Calu3 (cell line): ENCODE data around the gene SIL1. TPM values are rescaled to one million over a fixed set of nuclear protein-coding genes. Genes with fewer than 3 reads are reported as not detected.

Source experiments
- BruUV-seq: library from RNA; stranded (reverse); fragments of 400-500 nt; replicated peaks from 2 replicates; lab custom pipeline; 2021; lab: Mats Ljungman, UMichigan
- CTCF ChIA-PET: fragments of 300-600 bp; sonication (Branson Sonifier 250); formaldehyde crosslinking; loops from one replicate; lab custom pipeline; 2022; ENCODE audit warnings: antibody characterized with exemption; lab: Charles Lee
- DNase-seq: peaks from one replicate; pipeline ENCODE4 v3.0.0; 2022
- H3K27ac Mint-ChIP-seq: one replicate; pipeline ENCODE4 v1.8.0; 2022; ENCODE audit warnings: mixed read lengths; ENCODE audit not compliant: unreplicated experiment
- H3K27me3 Mint-ChIP-seq: one replicate; pipeline ENCODE4 v1.8.0; 2022; ENCODE audit warnings: mixed read lengths; ENCODE audit not compliant: unreplicated experiment
- H3K36me3 Mint-ChIP-seq: one replicate; pipeline ENCODE4 v1.8.0; 2022; ENCODE audit warnings: mild to moderate bottlenecking, moderate library complexity, mixed read lengths; ENCODE audit not compliant: insufficient read depth, unreplicated experiment
- H3K4me1 Mint-ChIP-seq: one replicate; pipeline ENCODE4 v1.8.0; 2022; ENCODE audit warnings: mild to moderate bottlenecking, low read depth, mixed read lengths; ENCODE audit not compliant: unreplicated experiment
- H3K4me3 Mint-ChIP-seq: one replicate; pipeline ENCODE4 v1.8.0; 2022; ENCODE audit warnings: mild to moderate bottlenecking, low read depth, moderate library complexity, mixed read lengths; ENCODE audit not compliant: unreplicated experiment
- H3K9me3 Mint-ChIP-seq: one replicate; pipeline ENCODE4 v1.8.0; 2022; ENCODE audit warnings: low read depth, mixed read lengths; ENCODE audit not compliant: unreplicated experiment
- intact Hi-C: fragments of 100-400 bp; cut with micrococcal nuclease; formaldehyde crosslinking; loops from one replicate; pipeline ENCODE4 v1.10.0; 2022; ENCODE audit not compliant: unreplicated experiment
- total RNA-seq: library from RNA; stranded (reverse); gene quantifications from 2 replicates; pipeline ENCODE4 v1.2.3, GENCODE V29; 2022
- TF ChIP-seq, protein P1 (sequence below): fragments of 200-600 bp; IDR thresholded peaks from one replicate; pipeline ENCODE4 v1.8.0; 2022; ENCODE audit warnings: antibody characterized with exemption; ENCODE audit not compliant: unreplicated experiment

SIL1 gene
- total RNA-seq, 1 experiment from 2014 or later, result 45.8 TPM

DNA sequence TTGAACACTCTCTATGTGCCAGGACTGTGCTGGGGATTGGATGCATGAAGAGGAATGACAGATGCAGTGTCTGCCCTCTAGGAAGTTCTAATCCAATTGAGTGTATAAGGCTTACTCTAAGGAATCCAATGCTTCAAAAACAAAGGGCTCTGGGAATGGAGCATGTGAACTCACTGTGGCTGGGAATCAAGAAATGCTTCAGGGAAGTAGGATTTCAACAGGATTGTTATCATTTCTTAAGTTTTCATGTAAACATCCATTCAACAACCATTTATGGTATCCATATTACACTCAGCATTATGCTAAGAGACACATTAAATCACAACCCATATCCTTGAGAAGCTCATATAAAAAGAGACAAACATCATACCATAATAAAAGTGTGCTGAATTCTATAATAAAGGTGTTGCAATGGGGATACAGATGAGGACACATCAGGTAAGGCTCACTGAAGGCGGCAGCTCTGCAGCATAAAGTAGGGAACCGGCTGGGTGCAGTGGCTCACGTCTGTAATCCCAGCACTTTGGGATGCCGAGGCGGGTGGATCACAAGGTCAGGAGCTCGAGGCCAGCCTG lies 11.3 kb downstream of the SIL1 start:
- Mint-ChIP-seq H3K27ac (no peak overlapping the region), H3K4me1 (peaks cover 10% of the 10 kb centered on the region), H3K36me3 (peaks cover 4% of the 10 kb centered on the region), H3K27me3 (no peaks in the 10 kb centered on the region), H3K9me3 (no peaks in the 10 kb centered on the region), H3K4me3 (no peak overlapping the region)
- BruUV-seq, result no TSS peak
- CTCF ChIA-PET, result no interaction called here
- intact Hi-C loops, result no loop called here
- DNase-seq, result no peak
- TF ChIP-seq, protein P1, sequence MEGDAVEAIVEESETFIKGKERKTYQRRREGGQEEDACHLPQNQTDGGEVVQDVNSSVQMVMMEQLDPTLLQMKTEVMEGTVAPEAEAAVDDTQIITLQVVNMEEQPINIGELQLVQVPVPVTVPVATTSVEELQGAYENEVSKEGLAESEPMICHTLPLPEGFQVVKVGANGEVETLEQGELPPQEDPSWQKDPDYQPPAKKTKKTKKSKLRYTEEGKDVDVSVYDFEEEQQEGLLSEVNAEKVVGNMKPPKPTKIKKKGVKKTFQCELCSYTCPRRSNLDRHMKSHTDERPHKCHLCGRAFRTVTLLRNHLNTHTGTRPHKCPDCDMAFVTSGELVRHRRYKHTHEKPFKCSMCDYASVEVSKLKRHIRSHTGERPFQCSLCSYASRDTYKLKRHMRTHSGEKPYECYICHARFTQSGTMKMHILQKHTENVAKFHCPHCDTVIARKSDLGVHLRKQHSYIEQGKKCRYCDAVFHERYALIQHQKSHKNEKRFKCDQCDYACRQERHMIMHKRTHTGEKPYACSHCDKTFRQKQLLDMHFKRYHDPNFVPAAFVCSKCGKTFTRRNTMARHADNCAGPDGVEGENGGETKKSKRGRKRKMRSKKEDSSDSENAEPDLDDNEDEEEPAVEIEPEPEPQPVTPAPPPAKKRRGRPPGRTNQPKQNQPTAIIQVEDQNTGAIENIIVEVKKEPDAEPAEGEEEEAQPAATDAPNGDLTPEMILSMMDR, result no peak

DNA sequence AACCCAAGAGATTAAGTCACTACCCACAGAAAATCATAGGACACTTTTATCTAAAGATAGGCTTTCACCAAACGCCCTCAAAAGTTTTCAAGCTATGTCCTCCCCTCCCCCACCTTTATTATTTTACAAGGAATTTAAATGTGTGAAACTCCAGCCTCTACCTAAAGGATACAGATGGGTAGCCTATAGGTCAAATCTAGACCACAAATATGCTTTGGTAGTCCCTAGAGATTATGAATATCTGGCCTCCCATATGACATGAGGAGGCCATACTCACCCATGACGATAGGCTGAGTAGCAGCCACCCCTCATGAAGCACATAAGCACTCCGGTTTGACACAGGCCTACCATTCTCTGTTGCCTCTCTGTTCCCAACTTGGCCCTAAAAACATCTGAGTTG lies 11.9 kb downstream of the SIL1 start:
- intact Hi-C loops, result no loop called here
- TF ChIP-seq, protein P1, result no peak
- H3K4me3 Mint-ChIP-seq, result no peak overlapping the region
- no TSS peak for BruUV-seq
- H3K27ac Mint-ChIP-seq, result no peak overlapping the region
- CTCF ChIA-PET, result no interaction called here
- no peak for DNase-seq
- H3K36me3 Mint-ChIP-seq, result no peaks in the 10 kb centered on the region
- no peaks in the 10 kb centered on the region for H3K27me3 Mint-ChIP-seq
- no peaks in the 10 kb centered on the region for H3K9me3 Mint-ChIP-seq
- peaks cover 15% of the 10 kb centered on the region for H3K4me1 Mint-ChIP-seq

DNA sequence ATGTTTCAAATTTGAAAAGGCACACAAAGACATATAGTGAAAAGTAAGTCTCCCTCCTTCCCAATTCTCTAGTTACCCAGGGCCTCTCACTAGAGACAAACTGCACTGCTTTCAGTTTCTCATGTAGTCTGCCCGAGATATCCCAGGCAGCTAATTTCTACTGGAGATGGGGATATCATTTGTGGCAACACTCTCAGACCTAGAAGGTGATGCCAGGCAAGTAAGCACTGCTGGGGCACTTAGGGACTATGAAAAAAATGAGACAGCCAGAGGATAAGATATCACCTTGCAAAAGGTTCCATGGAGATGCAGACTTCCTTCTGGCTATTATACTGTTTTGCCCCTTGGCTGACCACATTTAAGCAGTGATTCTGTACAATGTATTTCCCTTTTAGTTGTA lies 12.6 kb downstream of the SIL1 start:
- DNase-seq, result no peak
- TF ChIP-seq, protein P1, result no peak
- intact Hi-C loops, result no loop called here
- H3K27ac Mint-ChIP-seq, result no peak overlapping the region
- H3K9me3 Mint-ChIP-seq, result no peaks in the 10 kb centered on the region
- H3K4me1 Mint-ChIP-seq, result peaks cover 18% of the 10 kb centered on the region
- H3K4me3 Mint-ChIP-seq, result no peak overlapping the region
- CTCF ChIA-PET, result no interaction called here
- BruUV-seq, result no TSS peak
- no peaks in the 10 kb centered on the region for H3K36me3 Mint-ChIP-seq
- no peaks in the 10 kb centered on the region for H3K27me3 Mint-ChIP-seq

DNA sequence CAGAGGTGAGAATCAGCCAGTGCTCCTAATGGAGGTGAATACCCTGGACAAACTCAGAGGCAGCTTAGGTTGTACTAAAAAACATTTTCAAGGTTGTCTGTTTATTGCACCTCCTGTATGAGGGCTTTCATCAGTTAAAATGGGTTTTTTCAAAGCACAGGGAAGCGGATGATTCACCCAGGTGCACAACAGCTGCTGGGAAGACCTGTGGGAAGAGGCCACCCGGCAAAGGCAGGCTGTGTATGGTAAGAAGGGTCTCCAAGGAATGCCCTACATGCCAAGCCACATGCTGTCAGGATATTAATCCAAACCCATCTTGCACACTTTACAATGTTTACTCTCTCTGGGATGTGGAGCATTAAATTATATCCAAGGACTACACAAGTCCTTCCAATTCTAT lies 14.7 kb downstream of the SIL1 start:
- Mint-ChIP-seq H3K4me3 (no peak overlapping the region), H3K4me1 (peaks cover 31% of the 10 kb centered on the region), H3K36me3 (peaks cover 7% of the 10 kb centered on the region), H3K27ac (no peak overlapping the region), H3K27me3 (no peaks in the 10 kb centered on the region), H3K9me3 (no peaks in the 10 kb centered on the region)
- TF ChIP-seq, protein P1, result no peak
- intact Hi-C loops, result no loop called here
- DNase-seq, result no peak
- CTCF ChIA-PET, result no interaction called here
- no TSS peak for BruUV-seq
